NCI-H1048 (cell line): ENCODE data around the gene PDGFRB.
"Not testable (repeated sequence)": the region's sequence is repeated elsewhere in the genome, so short reads cannot be mapped to it uniquely, and the experiment has no call there.

Source experiments
- DNase-seq: peaks from one replicate; lab custom pipeline; 2025; lab: John Stamatoyannopoulos, UW

PDGFRB gene

DNA sequence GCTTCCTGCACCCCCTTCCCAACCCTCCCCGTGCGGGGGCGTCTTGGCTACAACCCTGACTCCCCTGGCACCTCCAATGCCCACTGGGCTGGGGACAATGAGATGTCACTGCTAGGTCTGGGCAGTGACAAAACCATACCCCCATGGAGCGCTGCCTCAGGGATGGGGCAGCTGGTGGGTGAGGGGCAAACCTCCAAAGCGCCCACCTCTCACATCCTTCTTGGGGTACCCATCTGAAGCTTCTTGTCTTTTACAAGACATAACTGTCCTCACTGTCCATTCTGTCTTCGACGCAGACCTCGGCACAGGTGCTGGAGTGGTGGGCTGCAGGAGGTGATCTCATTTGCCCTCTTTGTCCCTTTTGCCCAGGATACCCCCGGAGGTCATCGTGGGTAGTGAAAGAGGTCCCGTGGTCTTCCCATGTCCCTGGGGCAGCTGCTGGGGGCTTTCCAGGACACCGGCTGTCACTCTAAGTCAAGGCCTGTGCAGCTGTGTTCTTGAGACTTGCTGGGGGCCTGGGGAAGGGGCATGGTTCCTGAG is 41.5 kb downstream of the PDGFRB start:
- DNase-seq: no peak

DNA sequence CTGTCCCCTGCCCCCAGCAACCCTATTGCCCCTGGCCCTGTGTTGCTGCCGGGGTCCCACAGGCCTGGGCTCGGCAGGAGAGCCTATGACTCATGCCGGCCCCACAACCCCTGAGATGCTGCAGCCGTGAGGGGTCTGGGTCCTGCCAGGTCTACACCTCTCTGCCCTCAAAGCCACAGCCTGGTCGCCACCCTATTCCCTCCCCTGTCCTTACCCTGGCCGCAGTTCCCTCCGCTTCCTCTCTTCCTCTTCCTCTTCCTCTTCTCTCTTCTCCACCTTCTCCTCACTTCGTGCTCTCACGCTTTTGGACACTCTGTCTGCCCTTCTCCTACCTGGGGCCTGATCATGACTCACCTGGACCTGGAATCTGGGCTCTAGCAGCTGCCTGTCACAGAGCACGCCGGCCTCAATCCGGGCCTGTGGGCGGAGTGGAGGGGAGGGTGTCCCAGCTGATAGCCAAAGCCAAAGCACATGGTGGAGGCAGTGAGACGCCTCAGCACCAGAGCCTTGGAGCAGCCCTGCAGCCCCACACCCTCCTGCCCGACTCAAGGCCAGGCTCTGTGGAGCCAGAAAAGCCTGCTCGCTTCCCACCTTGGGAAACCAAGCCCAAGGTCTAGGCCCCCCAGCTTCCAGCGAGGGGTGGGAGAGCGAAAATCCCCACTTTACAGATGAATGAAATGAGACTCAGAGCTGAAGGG is 42.4 kb downstream of the PDGFRB start:
- no peak for DNase-seq

DNA sequence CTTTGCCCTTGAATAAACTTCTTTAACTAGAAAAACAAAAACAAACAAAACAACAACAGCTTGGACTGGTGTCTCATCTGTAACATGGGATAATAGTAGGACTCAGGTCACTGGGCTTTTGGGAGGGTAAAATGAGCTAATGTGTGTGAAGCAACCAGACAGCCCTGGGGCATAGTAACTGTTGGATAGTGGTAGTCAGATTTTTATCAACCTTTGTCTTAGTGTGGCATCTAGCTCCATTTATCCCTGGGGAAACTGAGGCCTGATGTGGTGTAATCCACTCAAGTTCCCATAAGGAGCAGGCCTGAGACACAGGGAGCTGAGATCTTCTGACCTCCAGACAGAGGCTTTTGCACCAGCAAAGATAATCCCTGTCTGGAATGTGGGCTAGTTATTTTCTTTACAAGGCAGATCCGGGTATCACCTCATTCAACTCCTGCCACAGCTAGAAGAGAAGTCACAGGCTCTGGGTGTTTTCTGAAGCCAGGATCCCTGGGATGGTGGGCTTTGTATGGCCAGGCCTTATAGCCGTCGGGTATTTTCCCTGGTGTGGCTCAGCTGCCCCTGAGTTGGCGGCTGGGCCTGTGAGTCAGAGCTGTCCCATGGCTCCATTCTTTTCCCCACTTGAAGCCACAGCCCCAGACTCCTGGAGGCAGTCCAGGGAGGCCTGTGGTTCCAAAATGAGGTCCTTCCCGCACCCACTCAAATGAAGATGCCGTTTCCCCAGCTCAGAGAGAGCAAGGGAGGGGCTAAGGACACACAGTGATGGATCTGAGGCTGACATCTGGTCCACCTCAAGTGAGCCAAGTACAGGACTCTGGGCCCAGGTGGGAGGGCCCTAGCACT is 43.2 kb downstream of the PDGFRB start:
- DNase-seq: no peak

DNA sequence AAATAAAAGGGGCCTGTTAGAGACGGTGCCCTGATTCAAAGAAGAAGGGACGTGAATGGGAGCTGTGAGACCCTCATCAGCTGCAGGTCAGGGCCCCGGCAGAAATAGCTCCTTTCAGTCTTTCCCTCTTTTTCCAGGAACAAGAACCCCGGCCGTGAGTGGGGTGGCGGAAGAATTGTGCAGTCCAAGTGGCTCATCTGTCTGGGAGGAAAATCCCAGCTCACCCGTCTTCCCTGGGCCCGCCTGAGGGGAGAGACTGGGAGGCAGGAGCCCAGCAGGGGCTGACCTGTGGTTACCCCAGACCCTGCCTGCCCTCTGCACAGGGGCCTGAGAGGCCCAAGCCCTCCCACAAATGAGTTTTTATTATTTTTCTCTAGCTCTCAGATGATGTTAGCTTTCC is 44.5 kb downstream of the PDGFRB start:
- no peak for DNase-seq

DNA sequence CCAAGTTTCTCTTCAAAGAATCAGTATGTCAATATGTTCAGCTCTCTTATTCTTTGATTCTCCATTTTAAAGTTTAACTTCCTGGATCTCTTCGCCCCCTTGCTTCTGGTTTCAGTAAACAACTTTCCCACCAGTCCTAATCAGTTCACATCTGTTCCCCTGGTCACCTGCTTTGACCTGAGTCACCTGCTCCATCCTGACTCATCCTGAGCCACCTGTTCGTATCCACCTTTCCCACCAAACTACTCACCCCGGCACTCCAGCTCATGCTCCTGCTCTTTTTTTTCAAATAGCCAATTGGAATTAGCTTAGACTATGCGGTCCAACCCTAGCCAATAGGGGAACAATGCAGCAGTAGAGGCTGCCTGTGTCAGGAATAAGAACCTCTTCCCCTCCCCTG is 45.7 kb downstream of the PDGFRB start:
- no peak for DNase-seq

DNA sequence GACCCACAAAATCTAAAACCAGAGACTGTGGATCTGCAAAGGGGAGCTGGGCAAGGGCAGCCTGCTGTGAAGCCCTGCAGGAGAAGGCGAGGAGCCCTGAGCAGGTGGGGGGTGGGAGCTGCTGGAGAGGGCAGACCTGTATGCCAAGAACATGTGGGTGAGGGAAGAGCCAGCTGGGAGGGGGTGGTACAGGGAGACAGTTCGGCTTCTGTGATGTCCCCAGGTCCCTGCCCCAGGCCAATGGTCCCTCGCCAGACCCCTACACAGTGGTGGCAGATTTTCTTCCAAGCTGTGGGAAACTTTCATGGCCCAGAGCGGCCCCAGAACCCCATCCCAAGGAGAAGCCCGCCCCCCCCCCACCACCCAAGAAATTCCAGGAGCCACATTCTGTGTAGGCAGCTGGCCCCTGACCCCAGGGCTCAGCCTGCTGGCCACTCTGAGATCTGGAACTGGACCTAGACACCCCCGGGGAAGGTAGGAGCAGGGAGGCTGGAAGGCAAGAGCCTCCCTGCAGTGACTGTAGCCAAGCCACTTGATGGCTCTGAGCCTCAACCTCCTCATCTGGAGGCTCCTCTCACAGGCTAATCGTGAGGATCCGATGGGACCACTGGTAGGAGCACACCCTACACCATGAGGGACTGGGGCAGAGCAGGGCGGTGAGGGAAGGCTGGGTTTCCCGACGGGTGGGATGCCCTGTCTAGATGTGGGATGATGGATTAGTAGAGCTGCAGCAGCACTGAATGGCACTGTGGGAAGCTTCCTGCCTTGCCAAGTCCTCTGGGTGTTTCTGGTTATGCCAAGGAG is 46.7 kb downstream of the PDGFRB start:
- no peak for DNase-seq

DNA sequence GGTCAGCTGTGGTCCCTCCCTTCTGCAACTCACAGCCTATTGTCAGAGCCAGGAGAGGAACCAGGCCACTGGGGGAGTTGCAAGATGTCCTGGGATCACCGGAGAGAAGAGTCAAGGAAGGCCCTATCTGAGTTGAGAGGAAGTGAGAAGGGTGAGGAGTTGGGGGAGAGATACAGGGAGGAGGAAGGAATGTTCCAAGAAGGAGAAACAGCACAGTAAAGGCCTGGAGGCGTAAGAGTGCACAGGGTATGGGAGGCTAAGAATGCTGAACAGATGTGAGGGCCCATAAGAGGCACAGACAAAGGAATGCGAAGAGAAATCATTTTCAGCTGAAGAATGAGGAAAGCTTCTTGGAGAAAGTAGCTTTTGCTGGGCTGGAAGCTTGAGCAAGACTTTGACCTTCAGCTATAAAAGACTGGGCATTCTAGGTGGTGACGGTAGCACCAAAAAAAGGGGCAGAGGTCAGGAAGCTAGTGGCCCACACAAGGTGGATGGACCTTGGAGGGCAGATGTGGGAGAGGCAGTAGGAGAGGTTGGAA is 47.7 kb downstream of the PDGFRB start:
- no peak for DNase-seq

DNA sequence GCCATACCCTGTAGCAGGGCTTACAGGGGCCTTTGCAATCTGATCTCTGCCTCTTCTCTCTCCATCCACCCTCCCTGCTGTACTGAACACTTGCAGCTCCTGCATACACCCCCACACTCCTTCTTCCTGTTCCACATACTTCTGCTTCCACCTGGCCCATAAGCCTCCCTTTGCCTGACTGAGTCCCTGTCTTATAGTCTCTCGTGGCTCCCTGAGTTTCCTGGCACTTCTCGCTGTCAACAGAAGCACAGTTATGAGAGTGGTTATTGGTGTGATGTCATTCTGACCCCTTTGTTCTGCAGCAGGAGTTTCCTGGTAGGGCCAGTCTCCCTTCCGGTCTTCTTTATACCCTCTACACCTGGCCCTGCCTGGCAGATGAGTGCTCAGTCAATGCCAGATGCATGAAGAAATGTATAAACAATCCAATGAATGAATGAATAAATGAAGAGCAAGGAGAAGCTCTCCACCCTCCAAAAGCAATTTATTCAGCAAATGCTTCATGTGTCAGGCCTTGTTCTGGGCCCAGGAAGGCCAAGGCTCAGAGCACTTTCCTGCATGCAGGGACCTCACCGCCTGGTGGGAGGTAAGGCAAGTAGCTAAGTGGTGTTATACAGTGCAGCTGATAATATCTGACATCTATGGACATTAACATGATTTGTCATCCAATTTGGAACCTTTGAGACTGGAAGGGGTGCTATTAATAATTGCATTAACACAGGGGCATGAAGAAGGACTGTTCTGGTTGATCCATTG is 48.8 kb downstream of the PDGFRB start:
- DNase-seq: no peak

DNA sequence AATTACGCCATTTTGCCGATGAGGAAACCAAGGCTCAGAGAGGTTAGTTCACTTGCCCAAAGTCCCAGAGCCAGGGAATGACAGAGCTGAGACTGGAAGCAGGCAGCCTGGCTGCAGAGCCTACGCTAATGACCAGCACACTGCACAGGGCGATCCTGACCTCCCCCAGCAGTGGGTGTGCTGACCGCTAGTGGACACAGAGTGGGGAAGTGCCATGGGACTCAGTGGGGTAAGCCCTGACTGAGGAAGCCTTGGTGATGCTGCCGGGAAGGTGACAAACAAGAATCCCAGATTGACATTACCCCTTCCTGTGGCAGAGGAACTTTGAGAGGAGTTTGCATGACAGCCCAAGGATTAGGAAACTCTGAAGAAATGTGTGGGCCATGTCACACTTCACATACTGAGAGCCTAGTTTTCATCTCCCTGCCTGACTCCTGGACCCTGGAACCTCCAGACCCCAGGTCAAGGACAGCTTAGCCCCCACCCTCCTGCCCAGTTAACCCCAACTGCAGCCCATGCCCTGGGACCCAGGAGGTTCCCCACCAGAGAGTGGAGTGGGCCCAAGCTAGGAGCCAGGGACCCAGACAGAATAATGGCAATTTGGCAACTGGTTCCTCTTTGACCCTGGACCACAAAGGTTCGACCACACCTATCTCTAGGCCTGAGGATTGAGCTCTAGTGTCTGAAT is 49.6 kb downstream of the PDGFRB start:
- no peak for DNase-seq

DNA sequence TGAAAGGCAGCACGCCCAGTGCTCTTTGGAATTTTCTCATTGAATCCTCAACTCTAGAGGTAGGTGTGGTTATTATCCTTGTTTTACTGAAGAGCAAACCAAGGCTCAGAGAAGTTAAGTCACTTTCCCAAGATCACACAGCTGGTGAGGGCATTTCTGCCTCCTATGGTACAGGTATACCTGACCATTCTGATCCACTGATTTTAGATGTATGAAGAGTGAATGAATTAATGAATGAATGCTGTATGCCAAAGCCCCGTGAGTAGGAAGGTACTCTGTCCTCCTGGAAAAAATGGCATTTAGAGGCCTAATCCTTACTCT is 51.1 kb downstream of the PDGFRB start:
- no peak for DNase-seq

DNA sequence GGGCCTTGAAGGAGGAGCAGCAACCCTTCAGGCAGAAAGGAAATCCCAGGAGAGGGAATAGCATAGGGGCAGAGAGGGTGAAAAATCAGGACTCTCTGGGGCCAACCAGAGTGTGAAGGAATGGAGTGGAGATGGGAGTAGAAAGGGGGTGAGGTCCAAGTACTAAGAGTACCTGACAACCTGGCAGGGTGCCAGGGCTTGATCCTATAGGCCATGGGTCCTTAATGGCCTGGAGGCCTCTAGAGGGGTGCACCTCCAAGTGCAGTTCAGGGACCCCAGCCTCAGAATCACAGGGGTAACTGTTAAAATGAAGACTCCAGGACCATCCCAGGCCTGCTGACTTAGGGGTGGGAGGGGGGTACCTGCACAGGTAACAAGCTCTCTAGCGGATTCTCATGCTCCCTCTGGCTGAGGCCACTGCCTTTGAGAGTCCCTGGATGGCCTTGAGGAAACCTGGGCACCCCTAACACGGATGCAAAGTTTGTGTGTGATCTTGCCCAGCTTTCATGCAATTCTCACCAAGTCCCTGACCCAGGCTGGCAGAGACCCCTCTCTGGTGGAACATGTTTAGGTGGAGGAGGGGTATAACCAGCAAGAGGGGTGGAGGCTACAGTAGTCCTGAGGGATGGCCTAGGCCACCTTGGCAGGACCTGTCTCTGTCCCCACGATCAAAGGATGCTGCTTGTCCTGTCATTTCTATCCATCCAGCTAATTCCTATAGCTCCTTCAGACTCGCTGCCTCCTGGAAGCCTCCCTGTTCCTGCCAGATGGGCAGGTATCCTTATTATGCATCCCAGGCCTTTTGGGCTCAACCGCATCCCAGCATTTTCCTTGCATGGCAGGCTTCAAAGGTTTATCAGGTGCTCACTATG is 51.7 kb downstream of the PDGFRB start:
- DNase-seq: no peak

DNA sequence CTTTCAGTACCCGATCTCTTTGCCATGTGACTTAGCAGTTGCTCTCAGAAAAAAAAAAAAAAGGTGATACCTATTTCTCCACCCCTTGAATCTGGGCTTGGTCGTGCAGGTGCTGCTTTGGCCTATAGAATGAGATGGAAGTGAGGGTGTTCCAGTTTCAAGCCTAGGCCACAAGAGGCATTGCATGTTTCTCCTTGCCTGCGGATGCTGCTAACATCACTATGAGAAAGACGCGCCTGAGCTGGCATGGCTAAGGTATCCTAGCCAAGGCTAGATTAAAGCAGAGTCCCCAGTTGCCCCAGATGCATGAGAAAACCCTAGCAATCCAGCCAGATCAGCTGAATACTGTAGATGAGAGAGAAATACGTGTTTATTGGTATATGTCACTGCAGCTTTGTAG is 54.6 kb downstream of the PDGFRB start:
- no peak for DNase-seq

DNA sequence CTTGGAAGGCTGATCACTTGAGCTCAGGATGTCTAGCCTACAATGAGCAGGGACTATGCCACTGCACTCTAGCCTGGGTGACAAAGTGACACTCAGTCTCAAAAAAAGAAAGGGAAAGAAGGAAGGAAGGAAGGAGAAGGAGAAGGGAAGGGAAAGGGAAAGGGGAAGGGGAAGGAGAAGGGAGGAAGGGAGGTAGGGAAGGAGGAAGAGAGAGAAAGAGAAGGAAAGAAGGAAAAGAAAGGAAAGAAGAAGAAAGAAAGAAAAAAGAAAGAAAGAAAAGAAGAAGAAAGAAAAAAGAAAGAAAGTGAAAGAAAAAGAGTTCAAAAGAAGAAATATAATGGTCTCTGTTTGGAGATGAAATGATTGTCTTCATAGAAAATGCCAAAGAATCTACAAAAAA is 58.5 kb downstream of the PDGFRB start:
- DNase-seq: no peak

DNA sequence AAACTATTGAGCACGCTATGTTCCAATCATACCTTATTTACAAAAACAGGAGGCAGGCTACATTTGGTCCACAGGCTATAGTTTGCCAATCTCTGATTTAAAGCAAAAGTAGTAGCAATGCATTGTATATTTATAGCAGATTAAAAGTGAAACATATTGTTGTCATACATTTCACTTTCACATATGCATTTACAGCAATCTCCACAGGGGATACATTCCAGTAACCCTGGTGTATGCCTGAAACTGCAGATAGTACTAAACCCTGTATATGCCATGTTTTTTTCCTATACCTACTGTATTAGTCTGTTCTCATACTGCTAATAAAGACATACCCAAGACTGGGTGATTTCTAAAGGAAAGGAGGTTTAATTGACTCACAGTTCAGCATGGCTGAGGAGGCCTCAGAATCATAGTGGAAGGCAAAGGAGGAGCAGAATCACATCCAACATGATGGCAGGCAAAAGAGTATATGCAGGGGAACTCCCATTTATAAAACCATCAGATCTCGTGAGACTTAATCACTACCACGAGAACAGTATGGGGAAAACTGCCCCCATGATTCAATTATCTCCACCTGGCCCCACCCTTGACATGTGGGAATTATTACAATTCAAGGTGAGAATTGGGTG is 63.4 kb downstream of the PDGFRB start:
- no peak for DNase-seq

DNA sequence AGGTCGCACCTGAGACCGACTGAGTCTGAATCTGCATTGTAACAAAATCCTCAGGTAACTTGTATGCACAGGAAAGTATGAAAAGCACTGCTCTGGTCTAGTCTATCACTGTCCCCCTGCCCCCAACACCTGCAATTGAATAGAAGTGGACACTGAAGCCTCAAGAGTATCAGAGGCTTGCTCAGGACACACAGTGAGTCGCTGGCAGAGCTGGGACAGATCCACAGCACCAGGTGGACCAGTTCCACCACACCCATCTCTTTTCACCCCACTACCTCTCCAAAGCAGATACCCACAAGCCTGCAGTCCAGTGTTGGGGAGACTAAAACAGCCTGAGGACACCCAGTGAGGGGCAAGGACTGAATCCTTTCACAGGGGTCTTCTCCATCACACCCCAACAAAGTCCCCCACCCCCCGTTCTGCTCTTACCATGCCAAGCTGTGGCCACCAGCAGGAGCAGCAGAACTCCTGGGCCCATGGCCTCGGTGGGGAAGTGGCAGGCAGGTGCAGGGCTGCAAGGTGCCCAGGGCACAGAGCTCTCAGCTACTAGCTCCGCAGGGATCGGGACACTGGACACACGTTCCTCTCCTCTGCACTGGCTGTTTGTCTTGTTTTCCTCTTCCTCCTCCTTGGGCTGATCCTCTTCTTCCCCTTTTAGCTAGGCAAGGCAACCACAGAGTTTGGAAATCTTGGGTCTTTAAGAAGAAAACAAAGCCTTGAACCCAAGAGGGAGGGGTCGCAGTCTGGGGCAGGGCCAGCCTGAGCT is 69.5 kb downstream of the PDGFRB start, which contains the start of gene CSF1R:
CSF1R (minus strand) TSS at position 605 of the 766 bp plus-strand sequence; CDS start at position 478, 127 bp downstream.
- no peak for DNase-seq

DNA sequence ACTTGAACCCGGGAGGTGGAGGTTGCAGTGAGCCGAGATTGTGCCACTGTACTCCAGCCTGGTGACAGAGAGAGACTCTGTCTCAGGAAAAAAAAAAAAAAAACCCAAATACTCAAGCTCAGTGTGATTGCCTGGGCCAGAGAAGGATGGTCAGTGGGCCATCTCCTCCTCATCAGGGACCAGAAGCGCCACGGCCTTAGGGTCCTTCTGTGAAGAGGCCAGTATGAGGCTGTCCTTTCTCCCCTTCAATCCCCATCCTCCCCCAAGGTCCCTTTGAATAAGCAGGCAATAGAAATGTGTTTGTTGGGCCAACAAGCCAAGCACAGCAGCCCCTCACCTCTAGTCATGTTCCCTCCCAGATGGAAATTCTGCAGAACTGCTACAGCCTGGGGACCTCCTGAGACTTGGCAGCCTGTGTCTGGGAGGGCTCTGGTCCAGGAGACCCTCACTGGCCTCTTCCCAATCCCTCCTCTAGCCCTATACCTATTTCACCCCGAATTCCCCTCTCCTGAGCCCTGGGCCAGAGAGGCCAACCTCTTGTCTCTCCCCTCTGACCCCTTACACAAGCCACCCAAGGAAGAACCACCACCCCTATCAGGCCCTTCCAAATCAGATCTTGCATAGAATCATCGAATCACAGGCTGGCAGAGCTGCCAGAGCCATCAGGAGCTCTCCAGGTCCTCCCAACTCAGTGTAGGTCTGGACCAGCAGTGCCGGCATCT is 70.3 kb downstream of the PDGFRB start:
- DNase-seq: no peak

DNA sequence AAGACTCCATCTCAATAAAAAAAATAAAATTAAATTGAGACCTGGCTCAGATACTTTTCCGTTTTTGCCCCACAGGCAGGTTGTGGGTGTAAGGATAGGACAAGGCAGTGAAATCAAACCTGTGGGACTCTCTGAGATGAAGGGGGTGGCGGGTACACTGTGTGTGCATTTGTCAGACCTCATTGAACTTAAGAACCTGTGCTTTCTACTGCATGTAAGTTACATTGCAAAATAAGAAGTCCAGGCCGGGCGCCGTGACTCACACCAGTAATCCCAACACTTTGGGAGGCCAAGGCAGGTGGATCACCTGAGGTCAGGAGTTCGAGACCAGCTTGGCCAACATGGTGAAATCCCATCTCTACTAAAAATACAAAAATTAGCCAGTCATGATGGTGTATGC is 70.9 kb downstream of the PDGFRB start:
- DNase-seq: not testable (repeated sequence)

DNA sequence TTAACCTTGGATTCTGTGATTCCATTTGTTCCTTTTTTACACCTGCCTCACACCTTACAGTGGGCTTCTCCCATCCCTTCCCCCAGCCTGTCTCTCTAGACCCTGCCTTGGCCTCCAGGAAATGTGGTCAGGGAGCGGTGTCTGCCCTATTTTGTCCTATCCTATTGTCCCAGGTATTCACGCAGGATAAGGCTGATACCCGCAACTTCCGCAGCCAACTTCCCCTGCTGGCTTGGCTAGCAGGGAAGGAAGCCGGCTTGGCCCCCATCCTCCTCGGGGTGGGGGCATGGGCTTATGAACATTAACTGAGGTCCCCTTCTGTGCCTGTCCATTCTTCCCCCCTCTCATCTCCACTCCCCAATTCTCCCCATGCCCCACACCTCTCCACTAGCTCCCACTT is 72.8 kb downstream of the PDGFRB start:
- DNase-seq: no peak
